Neural cell (in vitro differentiated cells): ENCODE data around the gene PRKACA. TPM values are rescaled to one million over a fixed set of nuclear protein-coding genes. Genes with fewer than 3 reads are reported as not detected.

Experiments
- H2AFZ ChIP-seq: fragments of 200-600, 300-800 bp; sonication (generic), shearing (Covaris generic); 2 replicates; pipeline ENCODE4 v1.6.0; 2014; ENCODE audit warnings: low read depth, mild to moderate bottlenecking, antibody characterized with exemption, low read length, moderate library complexity
- H3F3A ChIP-seq: fragments of 200-600 bp; shearing (Covaris generic); 2 replicates; pipeline ENCODE4 v1.6.1; 2016; ENCODE audit warnings: mild to moderate bottlenecking, moderate library complexity, mixed read lengths, antibody characterized with exemption, low read length; ENCODE audit not compliant: insufficient read depth, poor library complexity, severe bottlenecking
- H3K27ac ChIP-seq: fragments of 200-600, 300-800 bp; sonication (generic), shearing (Covaris generic); 2 replicates; pipeline ENCODE4 v1.5.1; 2014; ENCODE audit warnings: mild to moderate bottlenecking, low read length, moderate library complexity
- H3K27me3 ChIP-seq: fragments of 300-800, 200-600 bp; sonication (generic), shearing (Covaris generic); 2 replicates; pipeline ENCODE4 v1.6.0; 2014; ENCODE audit warnings: mild to moderate bottlenecking, low read depth, low read length, moderate library complexity; ENCODE audit not compliant: insufficient read depth
- H3K36me3 ChIP-seq: fragments of 300-800, 200-600 bp; sonication (generic), shearing (Covaris generic); 2 replicates; pipeline ENCODE4 v1.5.1; 2014; ENCODE audit warnings: mild to moderate bottlenecking, antibody characterized with exemption, low read length, moderate library complexity; ENCODE audit not compliant: insufficient read depth
- H3K4me2 ChIP-seq: fragments of 300-800, 200-600 bp; sonication (generic), shearing (Covaris generic); 2 replicates; pipeline ENCODE4 v1.6.0; 2014; ENCODE audit warnings: mild to moderate bottlenecking, low read length
- H3K4me3 ChIP-seq: fragments of 300-800, 200-600 bp; sonication (generic), shearing (Covaris generic); 2 replicates; pipeline ENCODE4 v1.5.1; 2014; ENCODE audit warnings: mild to moderate bottlenecking, low read length, moderate library complexity
- H3K79me2 ChIP-seq: fragments of 200-600 bp; shearing (Covaris generic); replicated peaks from 2 replicates; pipeline ENCODE4 v1.6.0; 2014; ENCODE audit warnings: mild to moderate bottlenecking, low read length, moderate library complexity; ENCODE audit not compliant: insufficient read depth
- H3K9ac ChIP-seq: fragments of 300-800, 200-600 bp; sonication (generic), shearing (Covaris generic); 2 replicates; pipeline ENCODE4 v1.6.1; 2016; ENCODE audit warnings: mild to moderate bottlenecking, low read length, mixed read lengths
- H3K9me2 ChIP-seq: fragments of 200-600 bp; shearing (Covaris generic); 2 replicates; pipeline ENCODE4 v1.6.1; 2016; ENCODE audit warnings: mild to moderate bottlenecking, low read length, mixed read lengths; ENCODE audit not compliant: insufficient read depth
- H3K9me3 ChIP-seq: fragments of 200-600, 300-800 bp; sonication (generic), shearing (Covaris generic); 2 replicates; pipeline ENCODE4 v1.6.1; 2016; ENCODE audit warnings: mild to moderate bottlenecking, mixed run types, low read length, moderate library complexity, mixed read lengths
- H4K20me1 ChIP-seq: fragments of 200-600 bp; shearing (Covaris generic); 2 replicates; pipeline ENCODE4 v1.6.1; 2016; ENCODE audit warnings: mild to moderate bottlenecking, mixed run types; ENCODE audit not compliant: insufficient read depth
- CTCF ChIP-seq: fragments of 450-650 bp; IDR thresholded peaks from 2 replicates; pipeline ENCODE4 v1.5.1; 2014; ENCODE audit warnings: antibody characterized with exemption, mild to moderate bottlenecking, moderate library complexity; ENCODE audit not compliant: poor library complexity, severe bottlenecking
- EP300 ChIP-seq: fragments of 450-650 bp; conservative IDR thresholded peaks from 2 replicates; pipeline ENCODE4 v1.6.1; 2014; ENCODE audit warnings: antibody characterized with exemption, mild to moderate bottlenecking, moderate library complexity; ENCODE audit not compliant: poor library complexity, severe bottlenecking
- EZH2 ChIP-seq: fragments of 200-600, 300-800 bp; shearing (Covaris generic), sonication (generic); IDR thresholded peaks from 2 replicates; pipeline ENCODE4 v1.6.1; 2014; ENCODE audit warnings: antibody characterized with exemption, low read length, borderline replicate concordance, mild to moderate bottlenecking; ENCODE audit not compliant: insufficient read depth, poor library complexity, severe bottlenecking
- MXI1 ChIP-seq: fragments of 450-650 bp; conservative IDR thresholded peaks from 2 replicates; pipeline ENCODE4 v1.6.1; 2014; ENCODE audit warnings: antibody characterized with exemption, mild to moderate bottlenecking; ENCODE audit not compliant: poor library complexity, severe bottlenecking
- POLR2AphosphoS5 ChIP-seq: IDR thresholded peaks from 2 replicates; pipeline ENCODE4 v1.6.1; 2012
- RAD21 ChIP-seq: fragments of 450-650 bp; conservative IDR thresholded peaks from 2 replicates; pipeline ENCODE4 v1.6.1; 2014; ENCODE audit warnings: antibody characterized with exemption, mild to moderate bottlenecking, moderate library complexity
- REST ChIP-seq: IDR thresholded peaks from 2 replicates; pipeline ENCODE4 v1.6.1; 2012; ENCODE audit warnings: borderline replicate concordance
- SMC3 ChIP-seq: fragments of 450-650 bp; conservative IDR thresholded peaks from 2 replicates; pipeline ENCODE4 v1.6.1; 2014; ENCODE audit warnings: antibody characterized with exemption, mild to moderate bottlenecking, moderate library complexity; ENCODE audit not compliant: poor library complexity
- TAF1 ChIP-seq: IDR thresholded peaks from 2 replicates; pipeline ENCODE4 v1.6.1; 2012; ENCODE audit warnings: low read depth
- polyA plus RNA-seq: library from polyadenylated mRNA; depleted of rRNA; stranded (reverse); fragments of >200 nt; gene quantifications from 2 replicates; pipeline ENCODE4 v1.2.3, GENCODE V29; 2014

PRKACA gene
- polyA plus RNA-seq, 1 donor from 2014 or later, result 11.7 TPM

GRCh38 chr19:14156971-14157717, 39.6 kb upstream of the PRKACA start:
- H4K20me1 ChIP-seq, result no peaks in the 10 kb centered on the region
- H3K9me3 ChIP-seq, result no peaks in the 10 kb centered on the region
- TF ChIP-seq SMC3 (no peak), TAF1 (no peak), EP300 (no peak), REST (no peak), RAD21 (no peak), MXI1 (no peak), CTCF (no peak), POLR2AphosphoS5 (no peak), EZH2 (no peak)

GRCh38 chr19:14156122-14156521, 38.6 kb upstream of the PRKACA start:
- no peak overlapping the region for H2AFZ ChIP-seq
- no peak overlapping the region for H3K4me2 ChIP-seq
- H4K20me1 ChIP-seq, result no peaks in the 10 kb centered on the region
- no peaks in the 10 kb centered on the region for H3K9me3 ChIP-seq
- H3K9ac ChIP-seq, result no peak overlapping the region
- H3K27me3 ChIP-seq, result no peaks in the 10 kb centered on the region
- no peaks in the 10 kb centered on the region for H3K9me2 ChIP-seq
- H3K4me3 ChIP-seq, result no peak overlapping the region
- H3K79me2 ChIP-seq, result no peaks in the 10 kb centered on the region
- no peaks in the 10 kb centered on the region for H3F3A ChIP-seq
- TF ChIP-seq SMC3 (no peak), EP300 (no peak), REST (no peak), EZH2 (no peak), TAF1 (no peak), POLR2AphosphoS5 (no peak), MXI1 (no peak), RAD21 (no peak), CTCF (no peak)
- peaks cover 15% of the 10 kb centered on the region for H3K36me3 ChIP-seq
- no peak overlapping the region for H3K27ac ChIP-seq

More at GRCh38 chr19:14156971-14157717, 39.6 kb upstream of the PRKACA start:
- Histone ChIP-seq H3F3A (no peaks in the 10 kb centered on the region), H3K27me3 (no peaks in the 10 kb centered on the region), H3K27ac (no peak overlapping the region), H3K4me2 (no peak overlapping the region), H3K9me2 (no peaks in the 10 kb centered on the region), H3K79me2 (no peaks in the 10 kb centered on the region), H3K36me3 (peaks cover 15% of the 10 kb centered on the region), H2AFZ (no peak overlapping the region), H3K9ac (no peak overlapping the region), H3K4me3 (no peak overlapping the region)
